KG1 (cell line): ENCODE measurements around the gene MRGPRE.

ENCODE experiments used
- DNase-seq: peaks from one replicate; lab custom pipeline; 2025; lab: John Stamatoyannopoulos, UW

The MRGPRE gene

GRCh38 chr11:3226846-3227567 is 5.2 kb downstream of the MRGPRE start:
- no peak for DNase-seq

GRCh38 chr11:3225826-3226750 is 6.1 kb downstream of the MRGPRE start:
- DNase-seq = no peak

- DNase-seq = no peak
Observed at GRCh38 chr11:3225159-3225758, 7.0 kb downstream of the MRGPRE start.

- no peak for DNase-seq
Observed at GRCh38 chr11:3224401-3225057, 7.7 kb downstream of the MRGPRE start.

GRCh38 chr11:3223932-3224381 is 8.3 kb downstream of the MRGPRE start:
- DNase-seq = no peak

GRCh38 chr11:3222941-3223915 is 9.0 kb downstream of the MRGPRE start:
- peak; percentile 9 for DNase-seq

GRCh38 chr11:3222003-3222855 is 10.0 kb downstream of the MRGPRE start:
- DNase-seq = no peak

GRCh38 chr11:3221408-3222002 is 10.7 kb downstream of the MRGPRE start:
- no peak for DNase-seq

- DNase-seq = no peak
Observed at GRCh38 chr11:3220521-3221407, 11.5 kb downstream of the MRGPRE start.

GRCh38 chr11:3220101-3220500 is 12.1 kb downstream of the MRGPRE start:
- DNase-seq = no peak

GRCh38 chr11:3219281-3219892 is 12.8 kb downstream of the MRGPRE start:
- no peak for DNase-seq

- DNase-seq = no peak
Observed at GRCh38 chr11:3218483-3219280, 13.5 kb downstream of the MRGPRE start, which contains the start of gene MRGPRG. Gene MRGPRG (minus strand): TSS chr11:3218813. CDS start chr11:3218813, 0 bp downstream.

GRCh38 chr11:3217818-3218482 is 14.3 kb downstream of the MRGPRE start:
- no peak for DNase-seq

- no peak for DNase-seq
Observed at GRCh38 chr11:3216027-3216525, 16.1 kb downstream of the MRGPRE start.

- no peak for DNase-seq
Observed at GRCh38 chr11:3215346-3216026, 16.7 kb downstream of the MRGPRE start.

GRCh38 chr11:3214420-3214699 is 17.9 kb downstream of the MRGPRE start:
- no peak for DNase-seq
